Activated CD4-positive, alpha-beta memory T cell treated with anti-CD3 and anti-CD28 coated beads for 36 hours (primary cell): Measurements from ENCODE around the gene GRK2. TPM values are rescaled to one million over a fixed set of nuclear protein-coding genes. Genes with fewer than 3 reads are reported as not detected.
A peak's percentile ranks its signal among the peaks of the same experiment; 100 is the strongest.

Source experiments
- CTCF ChIA-PET: fragments of 350-600 bp; sonication (Branson Sonifier 250); formaldehyde crosslinking; loops from one replicate; lab custom pipeline; 2021; ENCODE audit warnings: antibody characterized with exemption, inconsistent platforms; lab: Charles Lee
- POLR2A ChIA-PET: fragments of 350-600 bp; sonication (Branson Sonifier 250); formaldehyde crosslinking; loops from one replicate; lab custom pipeline; 2021; ENCODE audit warnings: antibody characterized with exemption; lab: Charles Lee
- DNase-seq: peaks from one replicate; pipeline ENCODE4 v3.0.0-alpha.2; 2020
- H3K27ac Mint-ChIP-seq: one replicate; pipeline ENCODE4 v1.8.0; 2021; ENCODE audit warnings: mixed read lengths
- H3K27me3 Mint-ChIP-seq: one replicate; pipeline ENCODE4 v1.8.0; 2021; ENCODE audit warnings: mixed read lengths
- H3K36me3 Mint-ChIP-seq: one replicate; pipeline ENCODE4 v1.8.0; 2021; ENCODE audit warnings: mixed read lengths
- H3K4me1 Mint-ChIP-seq: one replicate; pipeline ENCODE4 v1.8.0; 2021; ENCODE audit warnings: low read depth, mixed read lengths
- H3K4me3 Mint-ChIP-seq: one replicate; pipeline ENCODE4 v1.8.0; 2021; ENCODE audit warnings: mild to moderate bottlenecking, mixed read lengths
- H3K9me3 Mint-ChIP-seq: one replicate; pipeline ENCODE4 v1.8.0; 2021; ENCODE audit warnings: mixed read lengths
- intact Hi-C: fragments of 100-400 bp; cut with micrococcal nuclease; formaldehyde crosslinking; loops from one replicate; pipeline ENCODE4 v1.15.1; 2023
- total RNA-seq, 2 experiments: library from RNA; stranded (reverse); gene quantifications; one replicate each; pipeline ENCODE4 v1.2.3, GENCODE V29; 2021

The GRK2 gene
- total RNA-seq, 2 experiments from 2014 or later = 273 to 279 TPM

- Mint-ChIP-seq H3K4me1 (peaks cover 14% of the 10 kb centered on the region), H3K36me3 (peaks cover 24% of the 10 kb centered on the region), H3K27ac (no peak overlapping the region), H3K27me3 (no peaks in the 10 kb centered on the region), H3K4me3 (peak overlapping the region; percentile 39), H3K9me3 (peaks cover under 1% of the 10 kb centered on the region)
- intact Hi-C loops = no loop called here
- POLR2A ChIA-PET = interaction anchor here (1.0 to 2.2 kb wide), 5 partner anchors 8 to 48 kb away, joined by 3 to 13 read pairs (median 6); partner anchors contain the start of gene ANKRD13D
- CTCF ChIA-PET = interaction anchor here (1.3 to 3.1 kb wide), 2 partner anchors 30 to 39 kb away, joined by 3 to 15 read pairs; no protein-coding TSS in a partner anchor
- peak; percentile 9 for DNase-seq
Measured at GRCh38 chr11:67301951-67302516, 35.8 kb downstream of the GRK2 start.

DNA sequence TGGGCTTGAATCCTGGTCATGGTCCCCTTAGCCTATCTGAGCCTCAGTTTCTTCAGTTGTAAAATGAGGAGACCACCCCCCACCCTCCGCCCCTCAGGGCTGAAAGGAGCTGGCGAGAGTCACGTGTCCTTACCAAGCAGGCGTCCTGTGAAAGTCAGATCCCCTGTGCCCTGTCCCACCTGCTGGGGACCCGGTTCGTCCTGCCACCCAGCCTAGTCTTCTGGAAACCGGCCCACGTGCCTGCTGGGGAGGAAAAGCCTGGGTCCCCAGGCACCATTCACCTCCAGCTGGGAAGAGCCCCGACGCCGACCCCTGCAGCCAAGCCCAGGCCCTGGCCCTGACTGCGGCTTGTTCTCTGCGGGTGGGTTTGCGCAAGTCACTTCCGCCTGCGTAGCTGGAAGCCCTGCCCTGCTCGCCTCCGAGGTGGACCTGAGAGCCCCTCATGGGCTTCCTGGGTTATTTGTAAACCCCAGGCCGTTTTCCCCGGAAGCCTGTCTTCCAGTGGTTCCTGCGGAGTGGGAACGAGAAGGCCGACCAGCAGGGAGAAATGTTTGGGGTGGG is 36.4 kb downstream of the GRK2 start:
- no peak overlapping the region for H3K27ac Mint-ChIP-seq
- intact Hi-C loops = no loop called here

DNA sequence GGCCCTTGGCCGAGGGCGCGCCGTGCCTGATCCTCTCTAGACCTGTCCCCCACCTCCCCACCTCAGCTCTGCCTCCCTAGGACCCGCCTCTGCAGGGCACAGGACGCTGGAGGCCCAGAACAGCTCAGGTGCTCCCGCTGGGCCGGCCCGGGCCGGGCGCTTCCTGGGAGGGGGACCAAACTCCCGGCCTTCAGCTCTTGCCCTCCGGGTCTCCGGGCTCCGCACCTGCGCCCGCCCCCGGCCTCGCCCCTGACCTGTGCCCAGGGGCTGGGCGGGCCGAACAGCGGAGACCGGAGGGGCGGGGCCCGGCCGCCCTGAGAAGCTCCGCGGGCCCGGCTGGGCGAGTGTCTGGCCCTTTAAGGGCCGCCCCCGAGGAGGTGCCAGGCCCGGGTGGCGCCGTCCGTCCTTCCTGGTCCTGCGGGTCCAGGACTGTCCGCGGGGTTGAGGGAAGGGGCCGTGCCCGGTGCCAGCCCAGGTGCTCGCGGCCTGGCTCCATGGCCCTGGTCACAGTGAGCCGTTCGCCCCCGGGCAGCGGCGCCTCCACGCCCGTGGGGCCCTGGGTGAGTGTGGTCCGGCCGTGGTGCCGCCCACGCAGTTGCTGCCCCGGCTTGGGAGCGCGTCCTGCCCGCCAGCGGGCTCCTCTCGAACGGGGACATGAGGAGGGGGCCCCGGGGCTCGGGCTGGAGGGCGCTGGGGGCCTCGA is 37.0 kb downstream of the GRK2 start, which contains the start of gene SSH3:
TSS of gene SSH3 (plus strand) at position 399 of the 703 bp plus-strand sequence. CDS start at position 495, 96 bp downstream.
- CTCF ChIA-PET = interaction anchor here (1.0 to 3.1 kb wide), 6 partner anchors 14 to 79 kb away, joined by 3 to 15 read pairs (median 4); partner anchors contain the start of gene ANKRD13D
- Mint-ChIP-seq H3K27me3 (no peaks in the 10 kb centered on the region), H3K4me3 (peak within 1 kb of the TSS; percentile 70), H3K4me1 (peaks cover 13% of the 10 kb centered on the region), H3K36me3 (peaks cover 17% of the 10 kb centered on the region), H3K27ac (no peak within 1 kb of the TSS), H3K9me3 (no peaks in the 10 kb centered on the region)
- POLR2A ChIA-PET = interaction anchor here (0.5 to 2.2 kb wide), 8 partner anchors 10 to 169 kb away, joined by 3 to 13 read pairs (median 6); partner anchors contain the start of gene ANKRD13D
- DNase-seq = peak; percentile 62
- intact Hi-C loops = no loop called here

More for the DNA sequence above, 36.4 kb downstream of the GRK2 start:
- H3K36me3 Mint-ChIP-seq = peaks cover 22% of the 10 kb centered on the region
- H3K4me1 Mint-ChIP-seq = peaks cover 14% of the 10 kb centered on the region
- CTCF ChIA-PET = interaction anchor here (1.0 to 3.1 kb wide), 5 partner anchors 14 to 40 kb away, joined by 3 to 15 read pairs (median 4); partner anchors contain the start of gene ANKRD13D
- DNase-seq = no peak
- H3K4me3 Mint-ChIP-seq = peak overlapping the region; percentile 39
- H3K9me3 Mint-ChIP-seq = no peaks in the 10 kb centered on the region
- no peaks in the 10 kb centered on the region for H3K27me3 Mint-ChIP-seq
- POLR2A ChIA-PET = interaction anchor here (0.5 to 2.2 kb wide), 8 partner anchors 9 to 169 kb away, joined by 3 to 13 read pairs (median 6); partner anchors contain the start of gene ANKRD13D

DNA sequence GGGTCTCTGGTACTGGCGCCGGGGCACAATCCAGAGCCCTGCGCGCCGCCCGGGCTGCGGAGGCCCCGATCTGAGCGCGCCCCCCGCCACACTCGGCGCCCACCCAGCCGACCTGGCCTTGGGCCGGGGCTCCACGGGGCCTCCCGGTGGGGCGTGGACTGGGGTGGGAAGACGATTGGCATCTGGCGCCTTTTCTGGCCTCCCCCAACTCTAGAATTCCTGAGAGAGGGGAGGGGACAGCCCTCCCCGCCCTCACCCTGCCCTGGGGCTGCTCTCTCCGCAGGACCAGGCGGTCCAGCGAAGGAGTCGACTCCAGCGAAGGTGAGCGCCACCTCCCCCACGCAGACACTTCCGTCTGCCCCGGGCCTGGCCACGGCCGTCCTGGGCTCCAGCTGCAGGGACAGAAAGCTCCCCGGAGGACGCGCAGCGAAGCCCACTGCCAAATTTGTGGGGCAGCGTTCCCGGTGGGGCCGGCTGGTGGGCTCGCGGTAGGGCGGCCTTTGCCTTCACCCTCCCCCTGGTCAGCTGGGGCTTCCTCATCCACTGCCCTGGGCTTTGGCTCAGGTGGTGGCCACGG is 37.6 kb downstream of the GRK2 start:
- peak overlapping the region; percentile 70 for H3K4me3 Mint-ChIP-seq
- H3K9me3 Mint-ChIP-seq = no peaks in the 10 kb centered on the region
- ChIA-PET POLR2A (interaction anchor here (1.6 to 2.2 kb wide), 3 partner anchors 14 to 35 kb away, joined by 5 to 8 read pairs (median 6); partner anchors contain the start of gene ANKRD13D), CTCF (interaction anchor here (1.1 to 3.1 kb wide), 5 partner anchors 12 to 78 kb away, joined by 3 to 15 read pairs (median 5); no protein-coding TSS in a partner anchor)
- peaks cover 8% of the 10 kb centered on the region for H3K4me1 Mint-ChIP-seq
- peak; percentile 53 for DNase-seq
- no peaks in the 10 kb centered on the region for H3K27me3 Mint-ChIP-seq
- intact Hi-C loops = no loop called here
- H3K36me3 Mint-ChIP-seq = peaks cover 12% of the 10 kb centered on the region
- H3K27ac Mint-ChIP-seq = no peak overlapping the region

GRCh38 chr11:67304511-67305113 is 38.3 kb downstream of the GRK2 start:
- H3K9me3 Mint-ChIP-seq = no peaks in the 10 kb centered on the region
- ChIA-PET CTCF (interaction anchor here (0.6 to 3.1 kb wide), 5 partner anchors 11 to 78 kb away, joined by 3 to 15 read pairs (median 5); no protein-coding TSS in a partner anchor), POLR2A (interaction anchor here (0.7 to 1.9 kb wide), 2 partner anchors 15 to 22 kb away, joined by 3 to 6 read pairs; partner anchors contain the start of gene ANKRD13D)
- peaks cover 8% of the 10 kb centered on the region for H3K4me1 Mint-ChIP-seq
- peak overlapping the region; percentile 23 for H3K27ac Mint-ChIP-seq
- H3K36me3 Mint-ChIP-seq = peaks cover 12% of the 10 kb centered on the region
- H3K27me3 Mint-ChIP-seq = no peaks in the 10 kb centered on the region
- DNase-seq = peak; percentile 8
- intact Hi-C loops = no loop called here
- H3K4me3 Mint-ChIP-seq = peak overlapping the region; percentile 70

DNA sequence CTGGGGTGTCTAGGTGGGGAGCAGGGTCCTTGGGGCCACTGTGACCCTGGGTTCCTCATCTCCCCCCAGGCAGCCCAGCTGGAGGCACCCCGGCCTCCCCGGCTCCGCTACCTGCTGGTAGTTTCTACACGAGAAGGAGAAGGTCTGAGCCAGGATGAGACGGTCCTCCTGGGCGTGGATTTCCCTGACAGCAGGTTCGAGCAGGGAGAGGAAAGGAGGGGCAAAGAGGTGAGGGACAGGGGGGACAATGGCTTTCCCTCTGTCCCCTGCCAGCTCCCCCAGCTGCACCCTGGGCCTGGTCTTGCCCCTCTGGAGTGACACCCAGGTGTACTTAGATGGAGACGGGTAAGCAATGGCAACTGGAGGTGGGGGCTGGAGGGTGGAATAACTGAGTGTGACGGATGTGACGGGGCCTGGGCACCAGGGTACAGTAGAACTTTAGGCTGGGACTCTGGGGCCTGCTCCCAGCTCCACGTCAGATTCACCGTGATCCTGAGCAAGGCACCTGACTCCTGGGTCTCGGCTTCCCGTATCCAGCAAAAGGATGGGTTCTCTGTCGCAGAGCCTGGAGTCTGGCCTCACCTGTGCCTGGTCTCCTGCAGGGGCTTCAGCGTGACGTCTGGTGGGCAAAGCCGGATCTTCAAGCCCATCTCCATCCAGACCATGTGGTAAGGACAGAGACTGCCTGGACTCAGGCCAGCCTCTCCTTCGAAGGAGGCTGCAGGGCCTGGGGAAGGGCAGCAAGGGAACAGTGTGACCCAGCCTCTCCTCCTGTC is 40.7 kb downstream of the GRK2 start:
- intact Hi-C loops = no loop called here
- DNase-seq = no peak
- Mint-ChIP-seq H3K27me3 (no peaks in the 10 kb centered on the region), H3K27ac (no peak overlapping the region), H3K9me3 (no peaks in the 10 kb centered on the region), H3K4me3 (no peak overlapping the region), H3K4me1 (peaks cover 15% of the 10 kb centered on the region), H3K36me3 (peaks cover 6% of the 10 kb centered on the region)
- CTCF ChIA-PET = interaction anchor here (1.5 to 2.6 kb wide), 2 partner anchors 10 to 44 kb away, joined by 4 to 10 read pairs; no protein-coding TSS in a partner anchor
- POLR2A ChIA-PET = no interaction called here

- no peak overlapping the region for H3K27ac Mint-ChIP-seq
- H3K4me1 Mint-ChIP-seq = peaks cover 21% of the 10 kb centered on the region
- DNase-seq = no peak
- intact Hi-C loops = no loop called here
- ChIA-PET CTCF (interaction anchor here (1.5 to 2.6 kb wide), 2 partner anchors 10 to 44 kb away, joined by 4 to 10 read pairs; no protein-coding TSS in a partner anchor), POLR2A (no interaction called here)
- H3K9me3 Mint-ChIP-seq = no peaks in the 10 kb centered on the region
- H3K4me3 Mint-ChIP-seq = no peak overlapping the region
- H3K27me3 Mint-ChIP-seq = no peaks in the 10 kb centered on the region
- H3K36me3 Mint-ChIP-seq = peaks cover 2% of the 10 kb centered on the region
Measured at GRCh38 chr11:67307545-67308001, 41.3 kb downstream of the GRK2 start.

GRCh38 chr11:67308031-67308866 is 42.0 kb downstream of the GRK2 start:
- Mint-ChIP-seq H3K36me3 (no peaks in the 10 kb centered on the region), H3K9me3 (no peaks in the 10 kb centered on the region), H3K27ac (no peak overlapping the region), H3K27me3 (no peaks in the 10 kb centered on the region), H3K4me3 (no peak overlapping the region), H3K4me1 (peaks cover 24% of the 10 kb centered on the region)
- CTCF ChIA-PET = interaction anchor here (0.7 to 2.6 kb wide), 3 partner anchors 9 to 81 kb away, joined by 3 to 10 read pairs (median 3); no protein-coding TSS in a partner anchor
- no peak for DNase-seq
- intact Hi-C loops = no loop called here
- POLR2A ChIA-PET = no interaction called here

- Mint-ChIP-seq H3K4me1 (peaks cover 31% of the 10 kb centered on the region), H3K4me3 (no peak overlapping the region), H3K9me3 (no peaks in the 10 kb centered on the region), H3K27ac (no peak overlapping the region), H3K36me3 (no peaks in the 10 kb centered on the region), H3K27me3 (no peaks in the 10 kb centered on the region)
- no peak for DNase-seq
- POLR2A ChIA-PET = no interaction called here
- intact Hi-C loops = no loop called here
- CTCF ChIA-PET = interaction anchor here (1.4 kb wide), 1 partner anchor 47 kb away, joined by 3 read pairs; no protein-coding TSS in a partner anchor
Measured at GRCh38 chr11:67309166-67309565, 42.9 kb downstream of the GRK2 start.

DNA sequence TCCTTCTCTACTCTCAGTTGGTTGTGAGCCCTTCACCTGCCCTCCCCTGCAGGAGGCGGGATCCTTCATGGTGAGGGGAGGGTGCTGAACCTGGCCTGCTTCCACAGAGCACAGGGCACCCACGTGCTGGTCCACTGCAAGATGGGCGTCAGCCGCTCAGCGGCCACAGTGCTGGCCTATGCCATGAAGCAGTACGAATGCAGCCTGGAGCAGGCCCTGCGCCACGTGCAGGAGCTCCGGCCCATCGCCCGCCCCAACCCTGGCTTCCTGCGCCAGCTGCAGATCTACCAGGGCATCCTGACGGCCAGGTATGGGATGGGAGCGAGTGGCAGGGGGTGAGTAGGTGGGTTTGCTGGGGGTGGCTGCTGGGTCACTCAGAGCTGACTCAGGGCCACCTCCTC is 43.4 kb downstream of the GRK2 start:
- Mint-ChIP-seq H3K4me1 (peaks cover 30% of the 10 kb centered on the region), H3K9me3 (no peaks in the 10 kb centered on the region), H3K4me3 (no peak overlapping the region), H3K27ac (no peak overlapping the region), H3K27me3 (no peaks in the 10 kb centered on the region), H3K36me3 (no peaks in the 10 kb centered on the region)
- intact Hi-C loops = loop anchor here (10.0 kb wide), 1 partner anchor 225 kb away; no protein-coding TSS in a partner anchor
- no peak for DNase-seq
- POLR2A ChIA-PET = no interaction called here
- CTCF ChIA-PET = interaction anchor here (1.4 kb wide), 1 partner anchor 47 kb away, joined by 3 read pairs; no protein-coding TSS in a partner anchor
